ENCODE results near the gene CTNNB1. TPM values are rescaled to one million over a fixed set of nuclear protein-coding genes. Genes with fewer than 3 reads are reported as not detected.
A peak's percentile ranks its signal among the peaks of the same experiment; 100 is the strongest.

The CTNNB1 gene
- total and polyA plus RNA-seq, 2 experiments from 2014 or later: 89.4 to 566 TPM

DNA sequence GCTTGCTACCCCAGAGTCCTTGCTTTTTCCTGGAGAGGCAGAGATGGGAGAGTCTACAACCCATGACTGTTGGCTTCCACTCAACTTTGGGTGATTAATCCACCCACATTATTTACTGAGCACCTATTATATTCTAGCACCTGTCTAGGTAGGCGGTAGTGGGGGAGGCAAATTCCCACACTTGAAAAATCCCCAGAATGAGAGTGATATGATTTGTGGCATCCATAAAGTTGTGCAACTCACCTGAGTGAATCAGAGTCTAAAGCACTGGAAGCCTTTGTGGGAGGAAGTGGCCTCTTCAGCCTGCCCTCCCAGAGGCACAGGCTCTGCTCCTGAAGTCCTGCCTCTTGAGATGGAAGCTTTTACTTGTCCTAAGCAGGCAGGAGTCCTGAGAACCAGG is 40.4 kb upstream of the CTNNB1 start:
- peak overlapping the region; percentile 57 for H3K4me2 ChIP-seq
- Mint-ChIP-seq H3K9me3 (no peaks in the 10 kb centered on the region), H3K4me1 (peaks cover 24% of the 10 kb centered on the region), H3K27ac (no peak overlapping the region; the same call in 1 of the 2 replicates), H3K36me3 (ENCODE audit: low read depth) (no peaks in the 10 kb centered on the region), H3K4me3 (no peak overlapping the region), H3K27me3 (ENCODE audit: insufficient read depth, low read depth, poor library complexity) (no peaks in the 10 kb centered on the region)
- no peaks in the 10 kb centered on the region for H3K36me3 ChIP-seq (ENCODE audit: insufficient read depth)
- H3K27me3 ChIP-seq (ENCODE audit: insufficient read depth): no peaks in the 10 kb centered on the region
- no peaks in the 10 kb centered on the region for H3F3A ChIP-seq (replicated peaks; ENCODE audit: low read depth)
- H4K20me1 ChIP-seq (replicated peaks; ENCODE audit: insufficient read depth): no peaks in the 10 kb centered on the region
- H3K79me2 ChIP-seq (replicated peaks; ENCODE audit: insufficient read depth): no peaks in the 10 kb centered on the region
- peaks cover 11% of the 10 kb centered on the region for H3K4me1 ChIP-seq (ENCODE audit: insufficient read depth)
- DNase-seq (ENCODE audit: low spot score) (no peak), ATAC-seq (no peak)
- TF ChIP-seq, protein P1, sequence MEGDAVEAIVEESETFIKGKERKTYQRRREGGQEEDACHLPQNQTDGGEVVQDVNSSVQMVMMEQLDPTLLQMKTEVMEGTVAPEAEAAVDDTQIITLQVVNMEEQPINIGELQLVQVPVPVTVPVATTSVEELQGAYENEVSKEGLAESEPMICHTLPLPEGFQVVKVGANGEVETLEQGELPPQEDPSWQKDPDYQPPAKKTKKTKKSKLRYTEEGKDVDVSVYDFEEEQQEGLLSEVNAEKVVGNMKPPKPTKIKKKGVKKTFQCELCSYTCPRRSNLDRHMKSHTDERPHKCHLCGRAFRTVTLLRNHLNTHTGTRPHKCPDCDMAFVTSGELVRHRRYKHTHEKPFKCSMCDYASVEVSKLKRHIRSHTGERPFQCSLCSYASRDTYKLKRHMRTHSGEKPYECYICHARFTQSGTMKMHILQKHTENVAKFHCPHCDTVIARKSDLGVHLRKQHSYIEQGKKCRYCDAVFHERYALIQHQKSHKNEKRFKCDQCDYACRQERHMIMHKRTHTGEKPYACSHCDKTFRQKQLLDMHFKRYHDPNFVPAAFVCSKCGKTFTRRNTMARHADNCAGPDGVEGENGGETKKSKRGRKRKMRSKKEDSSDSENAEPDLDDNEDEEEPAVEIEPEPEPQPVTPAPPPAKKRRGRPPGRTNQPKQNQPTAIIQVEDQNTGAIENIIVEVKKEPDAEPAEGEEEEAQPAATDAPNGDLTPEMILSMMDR (conservative IDR thresholded peaks at IDR 0.05; ENCODE audit: low read depth in 2 of 2): no peak
- TF ChIP-seq ZNF114 (CRISPR knock-in tag; IDR thresholded peaks at IDR 0.05): no peak
- no peak for TF ChIP-seq EZH2 (IDR thresholded peaks at IDR 0.05; ENCODE audit: low read depth, unreplicated experiment)
- no peak for TF ChIP-seq JUNB (IDR thresholded peaks at IDR 0.05; ENCODE audit: unreplicated experiment)
- TF ChIP-seq NANOG (IDR thresholded peaks at IDR 0.05; ENCODE audit: borderline replicate concordance): no peak
- TF ChIP-seq POLR2AphosphoS5 (IDR thresholded peaks at IDR 0.05; ENCODE audit: low read depth): no peak
- no peak for TF ChIP-seq CREB1 (CRISPR knock-in tag; IDR thresholded peaks at IDR 0.05; ENCODE audit: low read depth)
- TF ChIP-seq ZNF462 (CRISPR knock-in tag; IDR thresholded peaks at IDR 0.05): no peak
- TF ChIP-seq, protein P2, sequence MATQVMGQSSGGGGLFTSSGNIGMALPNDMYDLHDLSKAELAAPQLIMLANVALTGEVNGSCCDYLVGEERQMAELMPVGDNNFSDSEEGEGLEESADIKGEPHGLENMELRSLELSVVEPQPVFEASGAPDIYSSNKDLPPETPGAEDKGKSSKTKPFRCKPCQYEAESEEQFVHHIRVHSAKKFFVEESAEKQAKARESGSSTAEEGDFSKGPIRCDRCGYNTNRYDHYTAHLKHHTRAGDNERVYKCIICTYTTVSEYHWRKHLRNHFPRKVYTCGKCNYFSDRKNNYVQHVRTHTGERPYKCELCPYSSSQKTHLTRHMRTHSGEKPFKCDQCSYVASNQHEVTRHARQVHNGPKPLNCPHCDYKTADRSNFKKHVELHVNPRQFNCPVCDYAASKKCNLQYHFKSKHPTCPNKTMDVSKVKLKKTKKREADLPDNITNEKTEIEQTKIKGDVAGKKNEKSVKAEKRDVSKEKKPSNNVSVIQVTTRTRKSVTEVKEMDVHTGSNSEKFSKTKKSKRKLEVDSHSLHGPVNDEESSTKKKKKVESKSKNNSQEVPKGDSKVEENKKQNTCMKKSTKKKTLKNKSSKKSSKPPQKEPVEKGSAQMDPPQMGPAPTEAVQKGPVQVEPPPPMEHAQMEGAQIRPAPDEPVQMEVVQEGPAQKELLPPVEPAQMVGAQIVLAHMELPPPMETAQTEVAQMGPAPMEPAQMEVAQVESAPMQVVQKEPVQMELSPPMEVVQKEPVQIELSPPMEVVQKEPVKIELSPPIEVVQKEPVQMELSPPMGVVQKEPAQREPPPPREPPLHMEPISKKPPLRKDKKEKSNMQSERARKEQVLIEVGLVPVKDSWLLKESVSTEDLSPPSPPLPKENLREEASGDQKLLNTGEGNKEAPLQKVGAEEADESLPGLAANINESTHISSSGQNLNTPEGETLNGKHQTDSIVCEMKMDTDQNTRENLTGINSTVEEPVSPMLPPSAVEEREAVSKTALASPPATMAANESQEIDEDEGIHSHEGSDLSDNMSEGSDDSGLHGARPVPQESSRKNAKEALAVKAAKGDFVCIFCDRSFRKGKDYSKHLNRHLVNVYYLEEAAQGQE (IDR thresholded peaks at IDR 0.05; ENCODE audit: unreplicated experiment): no peak
- TF ChIP-seq, protein P3, sequence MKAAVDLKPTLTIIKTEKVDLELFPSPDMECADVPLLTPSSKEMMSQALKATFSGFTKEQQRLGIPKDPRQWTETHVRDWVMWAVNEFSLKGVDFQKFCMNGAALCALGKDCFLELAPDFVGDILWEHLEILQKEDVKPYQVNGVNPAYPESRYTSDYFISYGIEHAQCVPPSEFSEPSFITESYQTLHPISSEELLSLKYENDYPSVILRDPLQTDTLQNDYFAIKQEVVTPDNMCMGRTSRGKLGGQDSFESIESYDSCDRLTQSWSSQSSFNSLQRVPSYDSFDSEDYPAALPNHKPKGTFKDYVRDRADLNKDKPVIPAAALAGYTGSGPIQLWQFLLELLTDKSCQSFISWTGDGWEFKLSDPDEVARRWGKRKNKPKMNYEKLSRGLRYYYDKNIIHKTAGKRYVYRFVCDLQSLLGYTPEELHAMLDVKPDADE (IDR thresholded peaks at IDR 0.05): no peak
- no peak for TF ChIP-seq ZNF331 (CRISPR knock-in tag; IDR thresholded peaks at IDR 0.05; ENCODE audit: low read depth)
- no peak for TF ChIP-seq STAT1 (IDR thresholded peaks at IDR 0.05; ENCODE audit: unreplicated experiment)
- no peak for TF ChIP-seq EZH2phosphoT487 (IDR thresholded peaks at IDR 0.05; ENCODE audit: unreplicated experiment)
- no peak overlapping the region for H3K4me3 ChIP-seq
- no peak overlapping the region for H3K27ac ChIP-seq (ENCODE audit: low read depth)
- peaks cover 36% of the 10 kb centered on the region for H3K9me2 ChIP-seq (ENCODE audit: insufficient read depth)
- peak overlapping the region; percentile 91 for H2AFZ ChIP-seq
